ENCODE results near the gene SLC47A2. TPM values are rescaled to one million over a fixed set of nuclear protein-coding genes. Genes with fewer than 3 reads are reported as not detected.

SLC47A2 gene
- total and polyA plus RNA-seq, 2 donors from 2014 or later: 46.3 to 61.5 TPM

GRCh38 chr17:19676896-19677295, 39.5 kb downstream of the SLC47A2 start:
- FAIRE-seq (no peak), DNase-seq (no peak)
- H3K9me3 ChIP-seq (ENCODE audit: control insufficient read depth in 2 of 3, insufficient read depth in 1 of 3, low read length in 3 of 3): no peaks in the 10 kb centered on the region
- no peak overlapping the region for H3K9ac ChIP-seq (ENCODE audit: low read length in 3 of 3)
- H3K4me1 ChIP-seq (ENCODE audit: control insufficient read depth in 2 of 3, insufficient read depth in 2 of 3, low read depth in 1 of 3, low read length in 3 of 3): peaks cover 0 to 4% (median 4%) of the 10 kb centered on the region in 3 donors
- no peak overlapping the region for H3K4me3 ChIP-seq (ENCODE audit: low read length in 3 of 3)
- peaks cover 3 to 59% (median 26%) of the 10 kb centered on the region in 3 donors for H3K36me3 ChIP-seq (ENCODE audit: control insufficient read depth in 2 of 3, insufficient read depth in 3 of 3, low read length in 3 of 3)
- no peak for TF ChIP-seq CTCF (IDR thresholded peaks at IDR 0.05; ENCODE audit: borderline replicate concordance, extremely low read depth, insufficient read depth)
- no peaks in the 10 kb centered on the region for H3K27me3 ChIP-seq (ENCODE audit: control insufficient read depth, insufficient read depth, low read length)
- intact Hi-C loops (cut with DNase I): no loop called here
- H3K27ac ChIP-seq (ENCODE audit: low read depth in 2 of 2, low read length in 2 of 2): no peak overlapping the region

GRCh38 chr17:19673623-19674022, 42.8 kb downstream of the SLC47A2 start:
- Histone ChIP-seq H3K9ac (ENCODE audit: low read length in 3 of 3) (no peak overlapping the region), H3K27ac (ENCODE audit: low read depth in 2 of 2, low read length in 2 of 2) (no peak overlapping the region), H3K9me3 (ENCODE audit: control insufficient read depth in 2 of 3, insufficient read depth in 1 of 3, low read length in 3 of 3) (no peaks in the 10 kb centered on the region), H3K4me3 (ENCODE audit: low read length in 3 of 3) (no peak overlapping the region), H3K36me3 (ENCODE audit: control insufficient read depth in 2 of 3, insufficient read depth in 3 of 3, low read length in 3 of 3) (peaks cover 3 to 56% (median 20%) of the 10 kb centered on the region in 3 donors), H3K27me3 (ENCODE audit: control insufficient read depth, insufficient read depth, low read length) (no peaks in the 10 kb centered on the region), H3K4me1 (ENCODE audit: control insufficient read depth in 2 of 3, insufficient read depth in 2 of 3, low read depth in 1 of 3, low read length in 3 of 3) (peaks cover 0 to 16% (median 15%) of the 10 kb centered on the region in 3 donors)
- FAIRE-seq (no peak), DNase-seq (no peak)
- intact Hi-C loops (cut with DNase I): no loop called here
- no peak for TF ChIP-seq CTCF (IDR thresholded peaks at IDR 0.05; ENCODE audit: borderline replicate concordance, extremely low read depth, insufficient read depth)

GRCh38 chr17:19672009-19672750, 44.2 kb downstream of the SLC47A2 start:
- H3K36me3 ChIP-seq (ENCODE audit: control insufficient read depth in 2 of 3, insufficient read depth in 3 of 3, low read length in 3 of 3): peaks cover 3 to 45% (median 18%) of the 10 kb centered on the region in 3 donors
- peak in 4 of 5 donors; percentile 51 to 85 (median 72) for DNase-seq
- FAIRE-seq: no peak

More at GRCh38 chr17:19672009-19672750, 44.2 kb downstream of the SLC47A2 start:
- Histone ChIP-seq H3K4me1 (ENCODE audit: control insufficient read depth in 2 of 3, insufficient read depth in 2 of 3, low read depth in 1 of 3, low read length in 3 of 3) (peaks cover 0 to 16% (median 15%) of the 10 kb centered on the region in 3 donors), H3K9ac (ENCODE audit: low read length in 3 of 3) (peak overlapping the region in 1 of 3 donors; percentile 12), H3K27me3 (ENCODE audit: control insufficient read depth, insufficient read depth, low read length) (no peaks in the 10 kb centered on the region), H3K4me3 (ENCODE audit: low read length in 3 of 3) (no peak overlapping the region), H3K9me3 (ENCODE audit: control insufficient read depth in 2 of 3, insufficient read depth in 1 of 3, low read length in 3 of 3) (no peaks in the 10 kb centered on the region), H3K27ac (ENCODE audit: low read depth in 2 of 2, low read length in 2 of 2) (peak overlapping the region; percentile 17 to 44)
- TF ChIP-seq CTCF (IDR thresholded peaks at IDR 0.05; ENCODE audit: borderline replicate concordance, extremely low read depth, insufficient read depth): peak; percentile 4
- intact Hi-C loops (cut with DNase I): no loop called here
